Measurements from ENCODE around the gene LYPD1.

DNA sequence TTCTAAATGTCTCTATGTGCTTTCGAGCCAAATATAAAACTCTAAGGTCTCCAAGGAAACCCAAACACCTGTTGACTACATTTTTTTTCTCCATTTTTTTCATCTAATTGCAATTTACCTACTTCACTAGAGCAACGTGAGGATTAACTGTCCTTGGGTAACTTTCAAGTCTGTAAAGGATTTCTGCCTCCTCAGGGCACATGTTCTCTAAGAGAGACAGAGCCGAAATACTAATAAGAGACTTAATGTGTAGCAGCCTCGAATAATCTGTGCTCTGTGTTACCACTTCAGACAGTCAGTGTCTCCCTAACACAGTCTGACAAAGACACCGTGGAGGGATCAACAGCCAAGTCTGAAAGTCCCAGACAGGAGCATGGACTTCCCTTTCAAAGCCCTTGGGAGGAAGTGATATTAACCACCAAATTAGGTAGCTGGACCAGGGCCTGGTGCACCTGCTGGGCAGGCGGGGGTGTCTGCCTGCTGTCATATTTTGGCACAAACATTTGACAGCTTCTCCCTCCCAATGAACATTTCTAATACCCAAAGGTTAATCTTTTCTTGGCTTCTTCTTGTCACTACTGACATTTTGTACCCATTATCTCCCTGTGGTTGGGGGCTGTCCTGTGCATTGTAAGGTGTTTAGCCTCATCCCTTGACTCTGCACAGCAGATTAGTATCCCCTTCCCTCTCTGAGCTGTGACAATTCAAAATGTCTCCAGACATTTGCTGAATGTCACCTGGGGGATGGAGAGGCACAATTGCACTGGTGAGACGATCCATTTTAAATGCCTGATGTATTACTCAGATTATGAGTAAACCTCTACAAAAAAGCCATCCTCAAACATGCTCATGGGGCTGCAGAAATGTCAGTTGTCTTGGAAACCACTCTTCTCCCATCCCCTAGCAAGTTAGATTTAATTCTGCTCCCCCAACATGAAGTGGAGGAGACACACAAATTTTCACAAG, 45.7 kb upstream of the LYPD1 start:
- TF ChIP-seq, protein P1, sequence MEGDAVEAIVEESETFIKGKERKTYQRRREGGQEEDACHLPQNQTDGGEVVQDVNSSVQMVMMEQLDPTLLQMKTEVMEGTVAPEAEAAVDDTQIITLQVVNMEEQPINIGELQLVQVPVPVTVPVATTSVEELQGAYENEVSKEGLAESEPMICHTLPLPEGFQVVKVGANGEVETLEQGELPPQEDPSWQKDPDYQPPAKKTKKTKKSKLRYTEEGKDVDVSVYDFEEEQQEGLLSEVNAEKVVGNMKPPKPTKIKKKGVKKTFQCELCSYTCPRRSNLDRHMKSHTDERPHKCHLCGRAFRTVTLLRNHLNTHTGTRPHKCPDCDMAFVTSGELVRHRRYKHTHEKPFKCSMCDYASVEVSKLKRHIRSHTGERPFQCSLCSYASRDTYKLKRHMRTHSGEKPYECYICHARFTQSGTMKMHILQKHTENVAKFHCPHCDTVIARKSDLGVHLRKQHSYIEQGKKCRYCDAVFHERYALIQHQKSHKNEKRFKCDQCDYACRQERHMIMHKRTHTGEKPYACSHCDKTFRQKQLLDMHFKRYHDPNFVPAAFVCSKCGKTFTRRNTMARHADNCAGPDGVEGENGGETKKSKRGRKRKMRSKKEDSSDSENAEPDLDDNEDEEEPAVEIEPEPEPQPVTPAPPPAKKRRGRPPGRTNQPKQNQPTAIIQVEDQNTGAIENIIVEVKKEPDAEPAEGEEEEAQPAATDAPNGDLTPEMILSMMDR (IDR thresholded peaks at IDR 0.05; ENCODE audit: insufficient read depth, low read depth, low read length), result no peak
- no peak for TF ChIP-seq EZH2 (IDR thresholded peaks at IDR 0.05; ENCODE audit: insufficient read depth, low read length)
